DMS114 treated with DMSO at 0.1 percent for 48 hours (cell line): Measurements from ENCODE around the gene SENP1.
A peak's percentile ranks its signal among the peaks of the same experiment; 100 is the strongest.
"Not testable (repeated sequence)": the region's sequence is repeated elsewhere in the genome, so short reads cannot be mapped to it uniquely, and the experiment has no call there.

Experiments used
- DNase-seq: peaks from one replicate; lab custom pipeline; 2025; ENCODE audit not compliant: unreplicated experiment; lab: John Stamatoyannopoulos, UW

The SENP1 gene

GRCh38 chr12:48105867-48106680, at the start of gene SENP1:
SENP1 (minus strand) TSS chr12:48106079; CDS start chr12:48101472, 4,607 bp downstream.
- DNase-seq: peak; percentile 86

- no peak for DNase-seq
Observed at GRCh38 chr12:48151103-48151771, 45.4 kb upstream of the SENP1 start.

GRCh38 chr12:48145981-48146380, 40.1 kb upstream of the SENP1 start:
- DNase-seq: no peak

GRCh38 chr12:48143898-48144297, 38.0 kb upstream of the SENP1 start:
- DNase-seq: no peak

- DNase-seq: no peak
Observed at GRCh38 chr12:48142818-48143674, 37.2 kb upstream of the SENP1 start.

- no peak for DNase-seq
Observed at GRCh38 chr12:48135027-48135426, 29.1 kb upstream of the SENP1 start.

GRCh38 chr12:48132826-48133225, 26.9 kb upstream of the SENP1 start:
- no peak for DNase-seq

- no peak for DNase-seq
Observed at GRCh38 chr12:48131517-48131916, 25.6 kb upstream of the SENP1 start.

GRCh38 chr12:48129376-48129775, 23.5 kb upstream of the SENP1 start:
- DNase-seq: no peak

- DNase-seq: no peak
Observed at GRCh38 chr12:48128800-48129199, 22.9 kb upstream of the SENP1 start.

- no peak for DNase-seq
Observed at GRCh38 chr12:48126953-48127630, 21.2 kb upstream of the SENP1 start.

GRCh38 chr12:48125985-48126384, 20.1 kb upstream of the SENP1 start:
- DNase-seq: no peak

- DNase-seq: not testable (repeated sequence)
Observed at GRCh38 chr12:48125542-48125941, 19.7 kb upstream of the SENP1 start.

- no peak for DNase-seq
Observed at GRCh38 chr12:48123169-48123568, 17.3 kb upstream of the SENP1 start.

GRCh38 chr12:48122065-48122834, 16.4 kb upstream of the SENP1 start:
- DNase-seq: no peak

- no peak for DNase-seq
Observed at GRCh38 chr12:48121522-48121921, 15.6 kb upstream of the SENP1 start.

- DNase-seq: no peak
Observed at GRCh38 chr12:48119834-48120195, 13.9 kb upstream of the SENP1 start.

GRCh38 chr12:48119078-48119833, 13.4 kb upstream of the SENP1 start, which contains the start of gene PFKM:
PFKM (plus strand) TSS chr12:48119364; CDS start chr12:48122775, 3,411 bp downstream.
- DNase-seq: peak; percentile 95

GRCh38 chr12:48118284-48118871, 12.5 kb upstream of the SENP1 start:
- no peak for DNase-seq
